Islet of Langerhans (tissue), 1 donor: ENCODE data around the gene PRR19.

ENCODE experiments used
- FAIRE-seq: peaks from one replicate; lab custom pipeline; 2011; peaks lifted over from hg19 to GRCh38; lab: Jason Lieb, UNC

PRR19 gene

DNA sequence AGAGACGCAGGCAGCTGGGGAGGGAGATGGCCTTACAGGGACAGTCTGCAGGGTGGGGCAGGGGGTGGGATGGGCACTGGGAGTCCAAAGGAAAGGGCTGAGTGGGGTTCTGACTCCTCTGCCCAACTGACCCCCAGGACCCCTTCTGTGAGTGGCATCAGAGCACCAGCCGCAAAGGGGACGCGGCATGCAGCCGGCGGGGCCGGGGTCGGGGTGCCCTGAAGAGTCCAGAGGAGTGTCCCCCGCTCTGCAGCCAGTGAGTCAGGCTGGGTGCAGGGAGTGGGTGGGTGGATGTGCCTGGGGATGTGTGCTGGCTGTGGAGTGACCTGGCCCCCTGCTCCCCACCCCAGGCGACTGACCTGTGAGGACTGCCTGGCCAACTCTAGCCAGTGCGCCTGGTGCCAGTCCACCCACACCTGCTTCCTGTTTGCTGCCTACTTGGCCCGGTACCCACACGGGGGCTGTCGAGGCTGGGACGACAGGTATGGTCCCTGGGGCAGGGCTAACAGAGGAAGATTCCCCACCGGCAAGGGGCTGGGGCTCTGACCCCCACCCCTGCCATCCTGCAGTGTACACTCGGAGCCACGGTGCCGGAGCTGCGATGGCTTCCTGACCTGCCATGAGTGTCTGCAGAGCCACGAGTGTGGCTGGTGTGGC lies 49.3 kb downstream of the PRR19 start:
- FAIRE-seq = no peak

DNA sequence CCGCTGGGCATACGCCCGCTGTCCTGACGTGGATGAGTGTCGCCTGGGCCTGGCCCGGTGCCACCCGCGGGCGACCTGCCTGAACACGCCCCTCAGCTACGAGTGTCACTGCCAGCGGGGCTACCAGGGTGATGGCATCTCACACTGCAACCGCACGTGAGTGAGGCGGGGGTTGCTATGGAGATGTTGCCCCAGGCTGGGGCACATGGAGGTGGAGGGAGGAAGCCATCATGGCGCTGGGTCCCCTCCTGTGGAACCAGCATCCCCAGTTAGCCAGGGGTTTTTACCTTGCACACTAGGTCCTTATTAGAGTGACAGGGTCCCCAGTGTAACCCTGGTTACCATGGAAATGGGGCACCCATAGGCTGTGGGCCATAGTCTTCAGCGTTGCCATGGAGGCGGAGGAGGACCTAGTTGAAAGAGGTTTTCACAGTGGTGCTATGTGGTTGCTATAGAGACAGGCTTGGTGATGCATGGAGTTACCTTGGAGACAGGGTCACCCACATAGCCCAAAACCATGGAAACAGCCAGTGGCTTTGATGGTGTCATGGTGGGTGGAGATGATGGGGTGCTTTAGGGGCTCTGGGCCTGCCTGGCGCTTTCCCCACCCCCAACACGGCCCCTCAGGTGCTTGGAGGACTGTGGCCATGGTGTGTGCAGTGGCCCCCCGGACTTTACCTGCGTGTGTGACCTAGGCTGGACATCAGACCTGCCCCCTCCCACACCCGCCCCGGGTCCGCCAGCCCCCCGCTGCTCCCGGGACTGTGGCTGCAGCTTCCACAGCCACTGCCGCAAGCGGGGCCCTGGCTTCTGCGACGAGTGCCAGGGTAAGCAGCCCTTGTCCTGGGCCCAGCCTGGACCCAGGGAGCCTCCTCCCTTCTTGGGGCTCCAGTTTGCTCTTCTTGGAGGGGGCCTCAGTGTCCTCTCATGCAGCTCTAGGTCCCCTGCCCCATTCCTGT lies 50.6 kb downstream of the PRR19 start:
- no peak for FAIRE-seq

GRCh38 chr19:42353341-42354015 lies 51.5 kb downstream of the PRR19 start:
- FAIRE-seq = no peak

DNA sequence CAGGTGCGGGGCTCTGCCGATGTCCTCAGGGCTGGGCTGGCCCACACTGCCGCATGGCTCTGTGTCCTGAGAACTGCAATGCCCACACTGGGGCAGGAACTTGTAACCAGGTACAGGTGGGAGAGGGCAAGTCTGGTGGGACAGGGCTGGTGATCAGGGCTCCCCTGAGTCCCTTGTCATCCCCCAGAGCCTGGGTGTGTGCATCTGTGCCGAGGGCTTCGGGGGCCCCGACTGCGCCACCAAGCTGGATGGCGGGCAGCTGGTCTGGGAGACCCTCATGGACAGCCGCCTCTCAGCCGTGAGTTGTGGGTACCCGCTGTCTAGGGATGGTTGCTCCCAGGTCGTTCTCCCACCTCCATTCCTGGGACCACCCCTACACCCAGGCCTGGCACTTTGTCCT lies 54.0 kb downstream of the PRR19 start:
- FAIRE-seq = no peak

DNA sequence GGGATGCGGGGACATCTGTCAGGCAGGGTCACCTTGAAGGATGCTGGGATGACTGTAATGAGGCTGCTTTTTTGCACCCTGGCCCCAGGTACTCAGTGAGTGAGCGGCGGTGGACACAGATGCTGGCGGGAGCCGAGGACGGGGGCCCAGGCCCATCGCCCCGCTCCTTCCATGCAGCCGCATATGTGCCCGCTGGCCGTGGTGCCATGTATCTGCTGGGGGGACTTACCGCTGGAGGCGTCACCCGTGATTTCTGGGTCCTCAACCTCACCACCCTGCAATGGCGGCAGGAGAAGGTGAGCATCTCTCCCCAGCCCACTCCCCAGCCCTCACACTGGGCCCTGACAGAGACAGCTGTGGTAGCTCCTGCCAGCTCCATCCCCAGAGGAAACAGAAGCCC lies 54.8 kb downstream of the PRR19 start:
- no peak for FAIRE-seq

DNA sequence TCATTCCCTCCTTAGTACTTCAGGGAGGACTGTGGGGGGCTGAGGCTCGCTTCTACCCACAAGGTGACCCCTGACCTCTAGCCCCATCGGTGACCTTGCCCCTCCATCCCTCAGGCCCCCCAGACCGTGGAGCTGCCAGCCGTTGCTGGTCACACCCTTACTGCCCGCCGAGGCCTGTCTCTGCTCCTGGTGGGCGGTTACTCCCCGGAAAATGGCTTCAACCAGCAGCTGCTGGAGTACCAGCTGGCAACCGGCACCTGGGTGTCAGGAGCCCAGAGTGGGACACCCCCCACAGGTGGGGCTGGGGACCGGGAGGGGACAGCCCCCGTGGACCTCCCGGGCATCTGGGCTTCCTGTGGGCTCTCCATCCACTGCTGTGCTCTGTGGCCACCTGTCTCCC lies 55.4 kb downstream of the PRR19 start:
- no peak for FAIRE-seq
